Stimulated activated CD8-positive, alpha-beta memory T cell treated with anti-CD3 and anti-CD28 coated beads, Interleukin-15, amount 100 ng/mL, for 4 hours (primary cell): ENCODE measurements around the gene KCTD13.
"Not testable (repeated sequence)": the region's sequence is repeated elsewhere in the genome, so short reads cannot be mapped to it uniquely, and the experiment has no call there.

Source experiments
- DNase-seq, 2 donors: peaks; one replicate each; pipeline ENCODE4 v3.0.0-alpha.2; 2020; ENCODE audit warnings: low read depth in 2 of 2

Gene KCTD13

DNA sequence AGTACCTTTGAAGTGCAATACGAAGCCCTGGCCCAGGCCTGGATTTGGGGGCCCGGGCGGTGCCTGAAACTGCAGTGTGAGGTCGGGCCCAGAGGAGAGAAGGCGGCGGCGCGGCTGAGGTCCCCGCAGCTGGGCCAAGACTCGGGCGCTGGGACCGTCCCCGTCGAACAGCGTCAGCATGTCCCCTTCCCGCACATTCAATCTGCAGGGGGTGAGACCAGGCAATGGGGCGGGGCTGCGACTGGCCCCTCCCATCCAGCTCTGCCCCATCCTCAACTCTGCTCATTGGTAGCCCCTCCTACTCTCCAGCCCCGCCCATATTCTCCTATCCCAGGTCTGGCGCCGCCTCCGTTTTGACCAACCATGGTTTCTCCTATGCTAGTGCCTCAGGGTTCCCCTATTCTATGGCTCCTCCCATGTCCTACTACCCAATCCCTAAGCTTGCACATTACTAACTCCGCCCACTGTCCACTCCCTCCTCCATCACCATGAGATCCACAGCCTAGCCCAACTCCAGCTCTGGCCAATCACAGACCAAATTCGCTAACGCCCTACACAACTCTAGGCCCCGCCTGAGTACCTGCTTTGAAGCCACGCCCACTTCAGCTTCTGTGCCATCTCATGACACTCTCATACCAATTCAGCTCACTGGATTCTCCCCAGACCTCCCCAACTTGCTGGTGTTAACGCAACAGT, 48.6 kb downstream of the KCTD13 start:
- no peak for DNase-seq

DNA sequence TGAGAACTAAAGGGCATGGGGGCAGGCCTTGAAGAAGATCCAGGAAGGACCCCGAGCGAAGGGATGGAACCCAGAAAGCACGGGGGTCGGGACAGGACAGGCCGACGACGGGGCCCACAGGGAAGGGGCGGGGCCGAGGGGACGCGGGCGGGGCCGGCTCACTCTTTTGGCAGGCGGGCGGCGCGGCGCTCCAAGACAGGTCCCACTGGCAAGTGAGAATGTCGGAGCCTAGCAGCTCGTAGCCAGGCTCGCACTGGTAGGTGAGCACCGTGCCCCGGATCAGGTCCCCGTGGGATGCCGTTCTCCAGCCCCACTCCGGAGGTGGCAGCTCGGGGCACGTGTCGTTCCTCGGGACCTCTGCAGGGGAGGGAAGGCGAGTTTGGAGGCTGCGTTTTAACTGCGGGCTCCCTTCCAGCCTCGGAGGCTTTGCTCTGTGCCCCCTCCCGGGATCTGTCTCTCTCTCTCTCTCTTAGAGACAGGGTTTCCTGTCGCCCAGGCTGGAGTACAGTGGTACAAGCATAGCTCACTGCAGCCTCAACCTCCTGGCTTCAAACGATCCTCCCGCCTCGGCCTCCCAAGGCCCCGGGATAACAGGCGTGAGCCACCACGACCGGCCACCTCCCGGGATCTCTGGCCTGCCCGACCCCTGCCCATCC, 49.3 kb downstream of the KCTD13 start:
- DNase-seq, result no peak

DNA sequence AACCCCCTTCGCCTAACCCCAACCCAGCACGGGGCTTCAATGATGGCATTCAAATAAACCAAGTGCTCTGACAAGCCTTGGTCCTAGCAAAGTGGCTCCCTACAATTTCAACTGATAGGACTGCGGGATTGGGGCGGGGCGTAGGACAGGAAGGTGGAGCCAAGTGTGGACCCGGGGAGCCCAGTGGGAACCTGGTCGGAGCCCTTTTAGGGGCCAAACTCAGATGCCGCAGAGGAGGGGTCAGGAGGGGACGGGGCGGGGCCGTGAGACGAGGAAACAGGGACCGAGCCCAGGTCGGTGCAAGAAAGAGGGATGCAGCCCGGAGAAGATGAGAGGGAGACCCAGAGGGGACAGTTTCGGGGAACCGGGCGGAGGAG, 49.8 kb downstream of the KCTD13 start:
- no peak for DNase-seq

DNA sequence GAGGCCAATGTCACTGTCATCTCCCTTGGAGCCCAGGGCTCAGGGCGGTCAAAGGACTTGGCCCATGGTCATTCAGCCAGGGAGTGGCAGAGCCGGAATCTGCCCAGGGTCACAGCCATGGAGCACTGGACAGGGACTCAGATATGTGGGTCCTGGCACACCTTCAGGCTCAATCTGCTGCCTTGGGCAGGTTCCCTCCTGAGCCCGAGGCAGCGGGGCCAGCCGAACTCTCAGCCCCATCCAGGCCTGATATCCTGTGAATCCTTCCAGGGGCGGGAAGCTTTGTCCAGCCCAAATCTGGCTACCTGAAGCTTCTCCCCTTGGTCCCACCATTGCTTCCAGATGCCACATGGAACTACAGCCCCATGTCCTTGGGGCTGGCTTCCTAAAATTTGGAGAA, 50.8 kb downstream of the KCTD13 start:
- no peak for DNase-seq

DNA sequence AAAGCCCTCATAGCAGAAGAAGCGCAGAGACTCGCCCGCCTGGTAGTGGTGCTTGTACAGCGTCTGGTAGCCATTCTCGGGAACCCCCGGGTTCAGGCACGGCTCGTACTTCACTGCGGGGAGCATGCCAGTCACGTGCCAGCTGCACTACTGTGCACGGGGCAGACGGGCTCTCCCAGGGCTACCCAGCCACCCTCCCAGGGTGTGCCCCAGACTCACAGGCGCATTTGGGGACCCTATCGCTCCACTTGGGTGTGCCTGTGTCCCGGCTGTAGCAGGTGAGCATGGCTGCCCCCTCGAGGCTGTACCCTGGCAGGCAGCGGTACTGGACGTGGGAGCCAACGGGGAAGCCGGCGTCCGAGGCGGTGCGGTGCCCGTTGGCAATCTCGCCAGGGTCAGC, 52.7 kb downstream of the KCTD13 start:
- no peak for DNase-seq

DNA sequence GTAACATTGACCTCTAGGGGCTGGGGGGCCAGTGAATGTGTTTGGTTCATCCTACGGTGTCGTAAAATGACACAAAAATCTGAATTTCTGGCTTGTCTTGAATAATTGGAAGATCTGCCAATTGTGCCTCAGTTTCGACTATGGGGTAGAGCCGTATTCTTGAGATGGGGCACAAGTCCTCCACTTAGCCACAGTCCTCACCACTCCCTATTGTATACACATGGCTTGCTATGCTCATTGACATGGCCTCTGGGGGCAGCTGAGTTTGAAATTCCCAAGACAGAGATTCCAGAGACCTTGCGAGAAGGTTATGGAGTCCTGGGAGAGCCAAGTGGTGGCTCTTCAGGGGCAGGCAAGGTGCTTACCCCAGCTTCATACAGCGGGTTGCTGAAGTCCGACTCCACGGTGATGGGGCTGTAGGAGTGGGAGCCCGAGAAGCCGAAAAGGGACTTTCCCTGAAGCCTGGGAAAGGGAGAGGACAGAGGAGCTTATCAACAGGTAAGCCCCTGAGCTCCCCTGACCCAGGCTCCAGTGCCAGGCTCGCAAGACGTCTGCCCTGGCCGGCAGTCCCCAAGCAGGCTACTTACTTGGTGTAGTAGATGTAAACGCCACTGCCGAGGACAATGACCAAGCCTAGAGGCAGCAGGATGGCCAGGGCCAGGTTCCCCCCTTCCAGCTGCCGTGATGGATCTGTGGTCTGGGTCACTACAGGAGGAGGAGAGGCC, 54.0 kb downstream of the KCTD13 start:
- DNase-seq, result no peak

DNA sequence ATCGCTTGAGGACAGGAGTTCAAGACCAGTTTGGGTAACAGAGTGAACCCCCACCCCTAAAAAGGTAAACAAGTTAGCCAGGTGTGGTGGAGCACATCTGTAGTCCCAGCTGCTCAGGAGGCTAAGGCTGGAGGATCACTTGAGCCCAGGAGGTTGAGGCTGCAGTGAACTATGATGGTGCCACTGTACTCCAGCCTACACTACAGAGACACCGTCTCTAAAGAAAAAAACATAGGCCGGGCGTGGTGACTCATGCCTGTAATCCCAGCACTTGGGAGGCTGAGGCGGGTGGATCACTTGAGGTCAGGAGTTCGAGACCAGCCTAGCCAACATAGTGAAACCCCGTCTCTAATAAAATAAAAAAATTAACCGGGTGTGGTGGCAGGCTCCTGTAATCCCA, 57.0 kb downstream of the KCTD13 start:
- DNase-seq, result not testable (repeated sequence)

DNA sequence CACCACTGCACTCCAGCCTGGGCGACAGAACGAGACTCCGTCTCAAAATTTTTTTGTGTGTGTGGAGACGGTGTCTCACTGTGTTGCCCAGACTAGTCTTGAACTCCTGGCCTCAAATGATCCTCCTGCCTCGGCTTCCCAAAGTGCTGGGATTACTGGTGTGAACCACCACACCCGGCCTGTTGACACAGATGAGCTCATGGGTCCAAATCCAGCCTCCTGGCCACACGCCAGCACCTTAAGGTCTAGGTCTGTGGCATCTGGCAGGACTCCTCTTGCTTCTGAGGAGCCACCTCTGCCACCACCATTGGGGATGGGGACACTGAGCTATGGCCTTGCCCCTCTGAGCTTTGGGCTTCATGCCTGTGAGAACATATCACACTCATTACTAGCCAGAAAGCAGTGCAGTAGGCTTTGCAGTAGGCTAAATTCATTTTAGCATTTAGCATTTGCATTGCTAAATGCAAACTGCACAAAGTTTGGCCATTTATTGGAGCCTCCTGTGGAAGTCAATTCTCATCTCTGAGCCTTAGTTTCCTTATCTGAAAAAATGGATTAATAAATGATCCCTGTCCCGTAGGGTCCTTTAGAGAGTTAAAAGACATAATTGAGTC, 57.5 kb downstream of the KCTD13 start:
- no peak for DNase-seq

DNA sequence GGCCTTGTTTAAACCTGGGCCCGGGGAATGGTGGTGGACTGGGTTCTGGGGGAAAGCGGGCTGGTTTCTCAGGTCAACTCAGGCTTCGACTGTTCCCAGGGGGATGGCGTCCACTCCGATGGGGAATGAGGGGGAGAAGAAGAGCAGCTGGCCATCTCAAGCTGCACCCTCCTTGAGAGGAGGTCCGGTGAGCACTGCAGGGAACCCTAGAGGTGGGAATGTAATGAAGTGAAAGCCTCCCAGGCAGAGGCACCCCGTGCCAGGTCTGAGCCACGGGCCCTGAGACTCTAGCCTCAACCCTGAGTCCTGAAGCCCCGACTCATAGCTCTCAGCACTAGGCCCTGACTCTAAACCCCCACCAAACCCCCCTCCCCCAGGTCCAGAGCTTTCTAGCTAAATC, 61.8 kb downstream of the KCTD13 start:
- no peak for DNase-seq

DNA sequence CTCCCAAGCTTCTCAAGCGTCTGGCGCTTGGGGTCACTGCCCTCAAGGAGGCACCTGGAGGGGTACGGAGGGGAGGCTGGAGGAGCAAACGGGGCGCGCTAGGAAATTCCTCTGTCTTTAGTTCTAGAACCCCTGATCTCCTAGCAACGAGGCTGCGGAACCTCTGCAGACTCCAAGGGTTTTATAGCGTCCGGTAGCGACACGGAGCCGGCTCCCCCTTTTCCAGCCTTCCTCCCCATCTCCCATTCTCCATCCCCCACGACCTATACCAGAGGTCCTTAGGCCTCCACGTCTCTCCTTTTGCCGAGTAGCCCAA, 62.4 kb downstream of the KCTD13 start:
- no peak for DNase-seq

DNA sequence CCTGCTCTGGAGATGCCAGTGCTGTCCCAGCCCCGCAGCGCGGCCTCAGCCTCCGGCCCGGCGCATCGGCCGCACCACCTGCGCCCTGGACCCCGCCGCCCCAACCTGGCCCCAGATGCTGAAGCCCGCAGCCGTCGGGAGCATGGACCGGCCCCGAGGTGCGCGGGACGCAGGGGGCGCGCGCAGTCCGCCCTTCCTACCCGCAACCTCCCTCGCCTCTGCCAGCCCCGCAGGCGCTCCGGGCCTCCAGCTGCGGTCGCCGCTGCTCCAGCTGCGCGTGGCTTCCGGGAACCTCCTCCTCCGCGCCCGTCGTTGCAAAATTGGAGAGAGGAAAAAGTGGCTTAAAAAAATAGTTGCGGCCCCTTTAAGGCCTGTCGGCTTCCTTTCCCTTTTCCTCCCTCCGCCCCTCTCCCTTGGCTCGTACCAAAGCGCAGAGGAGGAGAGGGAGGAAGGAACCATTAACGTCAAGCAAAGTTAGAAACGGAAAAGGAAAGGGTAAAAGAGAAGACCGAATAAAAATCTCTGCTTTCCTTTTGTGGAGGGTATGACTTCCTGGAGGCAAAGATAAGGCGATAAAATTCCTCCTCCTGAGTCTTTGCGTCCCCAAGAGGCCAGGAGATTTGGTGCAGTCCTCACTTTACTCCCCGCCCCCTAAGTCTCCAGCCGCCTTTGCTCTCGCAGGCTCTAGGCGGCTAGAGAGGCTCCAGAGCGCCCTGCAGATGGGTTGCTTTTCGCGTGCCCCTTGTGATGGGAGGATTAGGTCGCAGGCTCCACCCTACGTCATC, 63.0 kb downstream of the KCTD13 start, which contains the start of gene CDIPT:
Gene CDIPT, minus strand, starts transcription at position 343 of the 785 bp plus-strand sequence. CDS start 369 bp downstream, outside the sequence.
- DNase-seq, result peak; percentile 80 to 90

DNA sequence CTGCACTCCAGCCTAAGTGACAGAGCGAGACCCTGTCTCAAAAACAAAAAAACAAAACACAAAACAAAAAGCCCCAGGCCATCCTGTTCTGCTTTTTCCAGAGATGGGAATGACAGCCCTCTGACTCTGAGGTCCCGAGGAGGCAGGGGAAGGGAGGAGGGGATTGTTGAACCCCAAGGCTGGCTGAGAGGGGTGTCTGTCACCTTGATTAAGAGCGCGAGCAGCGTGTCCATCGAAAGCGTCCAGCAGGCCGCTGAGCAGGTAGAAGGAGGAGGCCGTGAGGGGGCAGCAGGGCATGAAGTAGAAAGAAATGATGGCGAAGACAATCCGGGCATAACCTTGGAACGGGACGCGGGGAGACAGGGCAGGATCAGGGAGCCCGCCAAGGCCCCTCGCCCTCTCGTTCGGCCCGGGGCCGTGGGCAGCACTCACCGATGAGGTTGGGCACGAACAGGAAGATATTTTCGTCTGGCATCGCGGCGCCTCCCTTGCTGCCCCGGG, 63.6 kb downstream of the KCTD13 start:
- DNase-seq, result no peak

DNA sequence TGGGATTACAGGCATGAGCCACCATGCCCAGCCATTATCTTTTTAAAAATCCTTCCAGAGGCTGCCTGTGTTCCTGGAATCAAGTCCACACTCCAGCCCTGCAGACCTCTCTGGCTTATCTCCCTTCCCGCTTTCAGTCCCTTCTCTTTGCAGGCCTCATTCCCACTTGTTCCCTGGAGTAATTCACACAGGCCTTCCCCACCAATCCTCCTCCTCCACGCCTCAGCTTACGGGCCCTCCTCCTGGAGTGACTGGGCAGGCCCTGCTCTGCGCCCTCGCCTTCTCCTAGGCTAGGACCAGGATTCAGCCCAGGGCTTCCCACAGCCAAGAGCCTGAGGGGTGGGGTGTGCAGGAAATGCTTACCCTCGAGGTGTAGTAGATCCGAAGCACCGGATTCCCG, 65.8 kb downstream of the KCTD13 start:
- no peak for DNase-seq

DNA sequence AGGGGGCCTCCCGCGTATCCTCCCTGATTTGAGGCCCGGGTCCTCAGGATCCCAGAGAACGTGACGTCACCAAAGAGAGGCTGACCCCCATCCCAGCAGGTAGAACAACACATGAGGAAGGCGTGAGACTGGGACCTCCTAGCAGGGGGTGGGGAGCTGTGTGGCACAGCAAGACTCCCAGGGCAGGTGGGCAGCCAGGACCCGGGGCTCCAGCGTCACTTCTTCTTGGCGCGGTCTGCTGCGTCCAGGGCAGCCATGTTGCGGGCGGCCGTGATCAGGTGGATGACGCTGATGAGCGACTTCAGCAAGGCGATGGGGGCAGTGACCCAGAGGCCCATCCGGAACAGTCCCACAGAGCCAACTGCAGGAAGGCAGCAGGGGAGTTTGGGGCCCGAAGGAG, 67.1 kb downstream of the KCTD13 start:
- DNase-seq, result no peak

DNA sequence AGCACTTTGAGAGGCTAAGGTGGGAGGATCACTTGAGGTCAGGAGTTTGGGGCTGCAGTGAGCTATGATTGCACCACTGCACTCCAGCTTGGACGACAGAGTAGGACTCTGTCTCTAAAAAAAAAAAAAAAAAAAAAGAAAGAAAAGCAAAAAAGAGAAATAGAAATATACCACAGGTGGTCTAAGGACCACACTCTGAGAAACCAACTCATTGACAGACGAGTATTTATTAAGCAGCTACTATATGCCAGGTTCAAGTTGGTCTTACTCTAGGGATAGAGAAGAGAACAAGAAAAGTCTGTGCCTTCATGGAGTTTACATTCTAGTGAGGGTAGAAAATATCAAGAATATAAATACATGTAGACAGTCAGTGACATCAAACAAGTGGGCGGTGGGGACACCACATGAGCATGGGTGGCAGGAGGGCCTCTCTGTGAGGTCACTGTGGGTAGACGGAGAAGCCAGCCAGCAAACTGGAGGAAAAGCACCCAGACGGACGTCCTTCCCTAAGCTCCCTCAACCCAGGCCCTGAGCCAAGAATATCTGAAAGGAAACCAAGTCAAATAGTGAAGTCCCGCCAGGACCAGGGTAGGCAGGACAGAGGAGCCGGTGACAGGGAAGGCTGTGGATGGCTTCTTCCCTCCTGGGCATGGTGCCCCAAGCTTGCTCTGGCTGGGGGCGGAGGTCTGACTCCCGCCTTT, 67.7 kb downstream of the KCTD13 start:
- DNase-seq, result no peak

DNA sequence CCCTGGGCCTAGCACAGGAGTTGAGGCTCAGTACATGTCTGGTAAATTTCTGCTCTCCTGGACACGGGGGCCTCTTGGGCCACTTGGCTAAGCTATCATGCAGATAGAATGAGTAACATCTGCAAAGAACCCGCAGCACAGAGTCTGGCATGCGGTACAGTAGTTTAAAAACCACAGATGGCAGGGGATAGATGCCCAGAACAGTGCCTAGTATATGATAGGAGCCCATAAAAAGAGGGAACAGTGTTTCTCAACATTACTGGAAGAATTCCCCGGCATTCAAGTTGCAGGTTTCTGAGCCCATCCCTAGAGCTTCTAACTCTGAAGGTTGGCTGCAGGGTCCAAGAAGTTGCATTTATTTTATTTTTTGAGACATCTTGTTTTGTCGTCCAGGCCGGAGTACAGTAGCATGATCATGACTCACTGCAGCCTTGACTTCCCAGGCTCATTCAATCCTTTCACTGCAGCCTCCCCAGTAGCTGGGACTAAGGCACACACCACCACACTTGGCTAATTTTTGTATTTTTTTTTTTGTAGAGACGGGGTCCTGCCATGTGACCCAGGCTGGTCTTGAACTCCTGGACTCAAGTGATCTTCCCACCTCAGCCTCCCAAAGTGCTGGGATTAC, 68.8 kb downstream of the KCTD13 start:
- no peak for DNase-seq
